Panc1 (cell line): Measurements from ENCODE around the gene PHKA2. TPM values are rescaled to one million over a fixed set of nuclear protein-coding genes. Genes with fewer than 3 reads are reported as not detected.

Experiments used
- ATAC-seq: fragments of 200-7000 bp; cut with Tn5 transposase; 2 replicates; pipeline ENCODE4 v1.9.1; 2020; ENCODE audit warnings: mild to moderate bottlenecking, moderate library complexity
- BruUV-seq: library from RNA; stranded (reverse); fragments of 400-500 nt; replicated peaks from 2 replicates; lab custom pipeline; 2021; lab: Mats Ljungman, UMichigan
- CTCF ChIA-PET: fragments of 300-600 bp; sonication (Branson Sonifier 250); formaldehyde crosslinking; loops from one replicate; lab custom pipeline; 2022; ENCODE audit warnings: antibody characterized with exemption; lab: Charles Lee
- POLR2A ChIA-PET: fragments of 300-600 bp; sonication (Branson Sonifier 250); formaldehyde crosslinking; loops from one replicate; lab custom pipeline; 2022; ENCODE audit warnings: antibody characterized with exemption; lab: Charles Lee
- DNase-seq: peaks from one replicate; pipeline ENCODE4 v3.0.0-alpha.2; 2010; ENCODE audit warnings: low read depth, low spot score
- H3K27ac ChIP-seq: 2 replicates; pipeline ENCODE4 v1.5.1; 2011; ENCODE audit warnings: mild to moderate bottlenecking, low read length, inconsistent platforms
- H3K27me3 ChIP-seq: fragments of 200-500 bp; sonication (Bioruptor generic); 2 replicates; pipeline ENCODE4 v1.6.0; 2014; ENCODE audit warnings: low read length, inconsistent platforms; ENCODE audit not compliant: control insufficient read depth, insufficient read depth
- H3K36me3 ChIP-seq: fragments of 200-500 bp; sonication (Bioruptor generic); 2 replicates; pipeline ENCODE4 v1.5.1; 2014; ENCODE audit warnings: inconsistent platforms, mild to moderate bottlenecking, low read length, moderate library complexity; ENCODE audit not compliant: control insufficient read depth, insufficient read depth
- H3K4me1 ChIP-seq: 2 replicates; pipeline ENCODE4 v1.5.1; 2011; ENCODE audit warnings: inconsistent platforms, mild to moderate bottlenecking, low read length, moderate library complexity; ENCODE audit not compliant: control insufficient read depth, insufficient read depth
- H3K4me3 ChIP-seq, 2 experiments: 2 replicates each; pipeline ENCODE4 v1.5.1; 2011 to 2012; ENCODE audit warnings: low read depth in 2 of 2, low read length in 2 of 2, mild to moderate bottlenecking in 2 of 2, inconsistent platforms in 1 of 2, moderate library complexity in 1 of 2
- H3K9me3 ChIP-seq: fragments of 200-500 bp; sonication (Bioruptor generic); 2 replicates; pipeline ENCODE4 v1.5.1; 2014; ENCODE audit warnings: low read depth, mild to moderate bottlenecking, inconsistent platforms, low read length, moderate library complexity; ENCODE audit not compliant: control insufficient read depth, insufficient read depth
- POLR2AphosphoS5 ChIP-seq: IDR thresholded peaks from 2 replicates; pipeline ENCODE4 v1.6.1; 2012; ENCODE audit warnings: mild to moderate bottlenecking, low read depth, low read length, moderate library complexity
- SIN3A ChIP-seq: IDR thresholded peaks from 2 replicates; pipeline ENCODE4 v1.6.1; 2012; ENCODE audit warnings: low read depth, mild to moderate bottlenecking, low read length, moderate library complexity, borderline replicate concordance; ENCODE audit not compliant: insufficient read depth
- TCF7L2 ChIP-seq: IDR thresholded peaks from 2 replicates; pipeline ENCODE4 v1.6.1; 2011; ENCODE audit warnings: mild to moderate bottlenecking, low read depth, low read length, inconsistent platforms
- in situ Hi-C: cut with HindIII; loops from 2 replicates; pipeline ENCODE4 v1.10.0; 2016; ENCODE audit warnings: low sequenced_read_pairs, low pct_unique_long_range_greater_than_20kb
- intact Hi-C: fragments of 100-400 bp; cut with micrococcal nuclease; formaldehyde crosslinking; loops from one replicate; pipeline ENCODE4 v1.10.0; 2022; ENCODE audit not compliant: unreplicated experiment
- total RNA-seq: library from RNA; stranded (reverse); gene quantifications from one replicate; pipeline ENCODE4 v1.2.1, GENCODE V29; 2021; ENCODE audit not compliant: unreplicated experiment
- TF ChIP-seq, protein P1 (sequence below): fragments of 450-650 bp; IDR thresholded peaks from 2 replicates; pipeline ENCODE4 v1.5.1; 2017; ENCODE audit warnings: mild to moderate bottlenecking
- TF ChIP-seq, protein P2 (sequence below), 2 experiments: IDR thresholded peaks; 2 replicates each; pipeline ENCODE4 v1.6.1; 2011 to 2012; ENCODE audit warnings: low read depth in 2 of 2, control low read depth in 1 of 2, low read length in 1 of 2, mild to moderate bottlenecking in 1 of 2, moderate library complexity in 1 of 2; ENCODE audit not compliant: insufficient read depth in 1 of 2

PHKA2 gene
- total RNA-seq, 1 experiment from 2014 or later, result 20.6 TPM

DNA sequence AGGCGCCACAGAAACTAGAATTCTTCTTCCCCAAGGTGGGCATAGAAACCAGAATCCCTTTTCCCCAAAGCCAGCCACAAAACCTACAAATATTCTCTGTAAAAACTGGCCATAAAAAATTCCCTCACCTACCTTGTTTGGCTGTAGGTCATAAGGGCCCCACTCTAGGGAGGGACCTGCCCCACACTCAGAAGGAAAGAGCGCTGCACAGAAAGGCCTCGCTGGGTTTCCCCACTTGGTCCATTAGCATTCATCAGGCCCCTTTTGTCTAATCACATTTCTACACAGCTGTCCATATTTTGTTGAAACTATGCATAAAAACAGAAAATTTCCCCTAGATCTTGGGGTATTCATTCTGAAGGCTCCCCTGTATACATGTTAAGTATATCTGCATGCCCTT, 54.1 kb downstream of the PHKA2 start:
- Histone ChIP-seq H3K27ac (no peak overlapping the region), H3K4me3 (no peak overlapping the region), H3K4me1 (no peaks in the 10 kb centered on the region), H3K27me3 (no peaks in the 10 kb centered on the region), H3K9me3 (no peaks in the 10 kb centered on the region), H3K36me3 (0 out of 2 replicates have a peak, but pooled peaks cover 2% of the 10 kb centered on the region)
- POLR2A ChIA-PET, result no interaction called here
- in situ Hi-C loops, result no loop called here
- no TSS peak for BruUV-seq
- no peak for ATAC-seq
- no peak for TF ChIP-seq SIN3A
- no peak for TF ChIP-seq POLR2AphosphoS5
- TF ChIP-seq, protein P1, sequence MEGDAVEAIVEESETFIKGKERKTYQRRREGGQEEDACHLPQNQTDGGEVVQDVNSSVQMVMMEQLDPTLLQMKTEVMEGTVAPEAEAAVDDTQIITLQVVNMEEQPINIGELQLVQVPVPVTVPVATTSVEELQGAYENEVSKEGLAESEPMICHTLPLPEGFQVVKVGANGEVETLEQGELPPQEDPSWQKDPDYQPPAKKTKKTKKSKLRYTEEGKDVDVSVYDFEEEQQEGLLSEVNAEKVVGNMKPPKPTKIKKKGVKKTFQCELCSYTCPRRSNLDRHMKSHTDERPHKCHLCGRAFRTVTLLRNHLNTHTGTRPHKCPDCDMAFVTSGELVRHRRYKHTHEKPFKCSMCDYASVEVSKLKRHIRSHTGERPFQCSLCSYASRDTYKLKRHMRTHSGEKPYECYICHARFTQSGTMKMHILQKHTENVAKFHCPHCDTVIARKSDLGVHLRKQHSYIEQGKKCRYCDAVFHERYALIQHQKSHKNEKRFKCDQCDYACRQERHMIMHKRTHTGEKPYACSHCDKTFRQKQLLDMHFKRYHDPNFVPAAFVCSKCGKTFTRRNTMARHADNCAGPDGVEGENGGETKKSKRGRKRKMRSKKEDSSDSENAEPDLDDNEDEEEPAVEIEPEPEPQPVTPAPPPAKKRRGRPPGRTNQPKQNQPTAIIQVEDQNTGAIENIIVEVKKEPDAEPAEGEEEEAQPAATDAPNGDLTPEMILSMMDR, result no peak
- TF ChIP-seq TCF7L2, result no peak
- TF ChIP-seq, protein P2, sequence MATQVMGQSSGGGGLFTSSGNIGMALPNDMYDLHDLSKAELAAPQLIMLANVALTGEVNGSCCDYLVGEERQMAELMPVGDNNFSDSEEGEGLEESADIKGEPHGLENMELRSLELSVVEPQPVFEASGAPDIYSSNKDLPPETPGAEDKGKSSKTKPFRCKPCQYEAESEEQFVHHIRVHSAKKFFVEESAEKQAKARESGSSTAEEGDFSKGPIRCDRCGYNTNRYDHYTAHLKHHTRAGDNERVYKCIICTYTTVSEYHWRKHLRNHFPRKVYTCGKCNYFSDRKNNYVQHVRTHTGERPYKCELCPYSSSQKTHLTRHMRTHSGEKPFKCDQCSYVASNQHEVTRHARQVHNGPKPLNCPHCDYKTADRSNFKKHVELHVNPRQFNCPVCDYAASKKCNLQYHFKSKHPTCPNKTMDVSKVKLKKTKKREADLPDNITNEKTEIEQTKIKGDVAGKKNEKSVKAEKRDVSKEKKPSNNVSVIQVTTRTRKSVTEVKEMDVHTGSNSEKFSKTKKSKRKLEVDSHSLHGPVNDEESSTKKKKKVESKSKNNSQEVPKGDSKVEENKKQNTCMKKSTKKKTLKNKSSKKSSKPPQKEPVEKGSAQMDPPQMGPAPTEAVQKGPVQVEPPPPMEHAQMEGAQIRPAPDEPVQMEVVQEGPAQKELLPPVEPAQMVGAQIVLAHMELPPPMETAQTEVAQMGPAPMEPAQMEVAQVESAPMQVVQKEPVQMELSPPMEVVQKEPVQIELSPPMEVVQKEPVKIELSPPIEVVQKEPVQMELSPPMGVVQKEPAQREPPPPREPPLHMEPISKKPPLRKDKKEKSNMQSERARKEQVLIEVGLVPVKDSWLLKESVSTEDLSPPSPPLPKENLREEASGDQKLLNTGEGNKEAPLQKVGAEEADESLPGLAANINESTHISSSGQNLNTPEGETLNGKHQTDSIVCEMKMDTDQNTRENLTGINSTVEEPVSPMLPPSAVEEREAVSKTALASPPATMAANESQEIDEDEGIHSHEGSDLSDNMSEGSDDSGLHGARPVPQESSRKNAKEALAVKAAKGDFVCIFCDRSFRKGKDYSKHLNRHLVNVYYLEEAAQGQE (IDR thresholded peaks at IDR 0.05; ENCODE audit: insufficient read depth in 1 of 2, low read depth in 2 of 2, low read length in 1 of 2), result no peak
- CTCF ChIA-PET, result no interaction called here
- intact Hi-C loops, result no loop called here
- no peak for DNase-seq

DNA sequence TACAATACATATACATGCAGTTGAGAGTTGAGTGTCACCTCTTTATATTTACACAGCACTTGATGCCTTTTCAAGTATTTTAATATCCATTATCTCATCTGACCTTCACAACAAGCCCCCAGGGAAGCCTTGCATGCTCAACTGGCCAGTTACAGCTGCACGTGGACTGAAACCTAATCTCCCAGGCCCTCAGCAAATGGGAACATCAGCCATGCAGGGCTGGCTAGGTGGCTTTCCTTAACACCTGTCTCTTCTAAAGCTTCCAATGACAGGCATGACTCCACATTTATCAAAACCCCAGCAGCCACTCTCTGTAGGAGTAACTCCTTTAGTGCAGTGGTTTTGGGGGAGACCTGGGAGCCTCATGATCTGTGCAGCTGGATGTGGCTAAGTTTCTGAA, 56.4 kb downstream of the PHKA2 start:
- Histone ChIP-seq H3K27me3 (no peaks in the 10 kb centered on the region), H3K9me3 (no peaks in the 10 kb centered on the region), H3K4me1 (no peaks in the 10 kb centered on the region), H3K4me3 (no peak overlapping the region), H3K36me3 (0 out of 2 replicates have a peak, but pooled peaks cover 2% of the 10 kb centered on the region), H3K27ac (no peak overlapping the region)
- BruUV-seq, result no TSS peak
- ChIA-PET CTCF (no interaction called here), POLR2A (no interaction called here)
- intact Hi-C loops (no loop called here), in situ Hi-C loops (no loop called here)
- ATAC-seq, result no peak
- TF ChIP-seq, protein P1, result no peak
- TF ChIP-seq, protein P2 (IDR thresholded peaks at IDR 0.05; ENCODE audit: insufficient read depth in 1 of 2, low read depth in 2 of 2, low read length in 1 of 2), result no peak
- TF ChIP-seq TCF7L2 (no peak), POLR2AphosphoS5 (no peak), SIN3A (no peak)
- DNase-seq, result no peak
